A673 (cell line): ENCODE data around the gene CHI3L2. TPM values are rescaled to one million over a fixed set of nuclear protein-coding genes. Genes with fewer than 3 reads are reported as not detected.

Experiments used
- BruUV-seq: library from RNA; stranded (reverse); fragments of 400-500 nt; replicated peaks from 2 replicates; lab custom pipeline; 2021; lab: Mats Ljungman, UMichigan
- CTCF ChIA-PET: fragments of 300-600 bp; sonication (Branson Sonifier 250); formaldehyde crosslinking; loops from one replicate; lab custom pipeline; 2022; ENCODE audit warnings: antibody characterized with exemption; lab: Charles Lee
- POLR2A ChIA-PET: fragments of 300-600 bp; sonication (Branson Sonifier 250); formaldehyde crosslinking; loops from one replicate; lab custom pipeline; 2022; ENCODE audit warnings: antibody characterized with exemption; ENCODE audit not compliant: low non-redundant PET; lab: Charles Lee
- DNase-seq: peaks from one replicate; pipeline ENCODE4 v3.0.0-alpha.2; 2015; ENCODE audit warnings: low spot score
- H3K27ac ChIP-seq: fragments of 200-600 bp; sonication (generic); 2 replicates; pipeline ENCODE4 v1.5.1; 2016; ENCODE audit warnings: mixed run types, low read depth, mild to moderate bottlenecking, mixed read lengths, antibody characterized with exemption, low read length; ENCODE audit not compliant: poor library complexity, severe bottlenecking
- H3K27me3 ChIP-seq: fragments of 200-600 bp; sonication (generic); replicated peaks from 2 replicates; pipeline ENCODE4 v1.6.1; 2017; ENCODE audit warnings: mixed run types, low read depth, mild to moderate bottlenecking, mixed read lengths, antibody characterized with exemption, low read length; ENCODE audit not compliant: insufficient read depth, poor library complexity
- H3K36me3 ChIP-seq: fragments of 200-600 bp; sonication (generic); 2 replicates; pipeline ENCODE4 v1.6.1; 2016; ENCODE audit warnings: mixed run types, mild to moderate bottlenecking, mixed read lengths, antibody characterized with exemption, low read length; ENCODE audit not compliant: insufficient read depth, poor library complexity, severe bottlenecking
- H3K4me1 ChIP-seq: fragments of 200-600 bp; sonication (generic); 2 replicates; pipeline ENCODE4 v1.6.1; 2017; ENCODE audit warnings: mixed run types, mild to moderate bottlenecking, mixed read lengths, antibody characterized with exemption, low read length; ENCODE audit not compliant: insufficient read depth, poor library complexity, severe bottlenecking
- H3K4me3 ChIP-seq: fragments of 200-600 bp; sonication (generic); 2 replicates; pipeline ENCODE4 v1.5.1; 2016; ENCODE audit warnings: low read depth, mixed run types, mild to moderate bottlenecking, mixed read lengths, low read length; ENCODE audit not compliant: poor library complexity, severe bottlenecking
- H3K9me3 ChIP-seq: fragments of 200-600 bp; sonication (generic); 2 replicates; pipeline ENCODE4 v1.6.1; 2016; ENCODE audit warnings: mixed run types, low read depth, mild to moderate bottlenecking, mixed read lengths, antibody characterized with exemption, low read length; ENCODE audit not compliant: poor library complexity, severe bottlenecking
- EZH2 ChIP-seq: fragments of 200-600 bp; sonication (generic); IDR thresholded peaks from 2 replicates; pipeline ENCODE4 v1.6.1; 2017; ENCODE audit warnings: borderline replicate concordance, low read depth, mild to moderate bottlenecking, mixed read lengths, antibody characterized with exemption, low read length; ENCODE audit not compliant: poor library complexity, severe bottlenecking
- intact Hi-C: fragments of 100-400 bp; cut with micrococcal nuclease; formaldehyde crosslinking; loops from one replicate; pipeline ENCODE4 v1.10.0; 2022; ENCODE audit not compliant: unreplicated experiment
- total RNA-seq: library from RNA; stranded (reverse); gene quantifications from 2 replicates; pipeline ENCODE4 v1.2.3, GENCODE V29; 2021
- TF ChIP-seq, protein P1 (sequence below): fragments of 300-800, 200-600 bp; sonication (generic); conservative IDR thresholded peaks from 2 replicates; pipeline ENCODE4 v1.5.1; 2017; ENCODE audit warnings: low read depth, mild to moderate bottlenecking, antibody characterized with exemption, low read length, moderate library complexity, mixed read lengths

The CHI3L2 gene
- total RNA-seq, 1 experiment from 2014 or later = not detected

GRCh38 chr1:111236806-111237205 lies 9.3 kb downstream of the CHI3L2 start:
- CTCF ChIA-PET = no interaction called here
- Histone ChIP-seq H3K27ac (no peak overlapping the region), H3K36me3 (no peaks in the 10 kb centered on the region), H3K4me1 (no peaks in the 10 kb centered on the region), H3K27me3 (peaks cover 44% of the 10 kb centered on the region), H3K9me3 (no peaks in the 10 kb centered on the region), H3K4me3 (no peak overlapping the region)
- no TSS peak for BruUV-seq
- POLR2A ChIA-PET = no interaction called here
- no peak for DNase-seq
- TF ChIP-seq EZH2 = no peak
- TF ChIP-seq, protein P1, sequence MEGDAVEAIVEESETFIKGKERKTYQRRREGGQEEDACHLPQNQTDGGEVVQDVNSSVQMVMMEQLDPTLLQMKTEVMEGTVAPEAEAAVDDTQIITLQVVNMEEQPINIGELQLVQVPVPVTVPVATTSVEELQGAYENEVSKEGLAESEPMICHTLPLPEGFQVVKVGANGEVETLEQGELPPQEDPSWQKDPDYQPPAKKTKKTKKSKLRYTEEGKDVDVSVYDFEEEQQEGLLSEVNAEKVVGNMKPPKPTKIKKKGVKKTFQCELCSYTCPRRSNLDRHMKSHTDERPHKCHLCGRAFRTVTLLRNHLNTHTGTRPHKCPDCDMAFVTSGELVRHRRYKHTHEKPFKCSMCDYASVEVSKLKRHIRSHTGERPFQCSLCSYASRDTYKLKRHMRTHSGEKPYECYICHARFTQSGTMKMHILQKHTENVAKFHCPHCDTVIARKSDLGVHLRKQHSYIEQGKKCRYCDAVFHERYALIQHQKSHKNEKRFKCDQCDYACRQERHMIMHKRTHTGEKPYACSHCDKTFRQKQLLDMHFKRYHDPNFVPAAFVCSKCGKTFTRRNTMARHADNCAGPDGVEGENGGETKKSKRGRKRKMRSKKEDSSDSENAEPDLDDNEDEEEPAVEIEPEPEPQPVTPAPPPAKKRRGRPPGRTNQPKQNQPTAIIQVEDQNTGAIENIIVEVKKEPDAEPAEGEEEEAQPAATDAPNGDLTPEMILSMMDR = no peak
- intact Hi-C loops = no loop called here

GRCh38 chr1:111238056-111238795 lies 10.7 kb downstream of the CHI3L2 start:
- no peaks in the 10 kb centered on the region for H3K9me3 ChIP-seq
- no peaks in the 10 kb centered on the region for H3K36me3 ChIP-seq
- no peak for DNase-seq
- ChIA-PET POLR2A (no interaction called here), CTCF (no interaction called here)
- no peak overlapping the region for H3K4me3 ChIP-seq
- intact Hi-C loops = no loop called here
- no peak overlapping the region for H3K27ac ChIP-seq
- H3K27me3 ChIP-seq = peaks cover 33% of the 10 kb centered on the region
- no TSS peak for BruUV-seq
- TF ChIP-seq, protein P1 = no peak
- no peak for TF ChIP-seq EZH2
- H3K4me1 ChIP-seq = no peaks in the 10 kb centered on the region

DNA sequence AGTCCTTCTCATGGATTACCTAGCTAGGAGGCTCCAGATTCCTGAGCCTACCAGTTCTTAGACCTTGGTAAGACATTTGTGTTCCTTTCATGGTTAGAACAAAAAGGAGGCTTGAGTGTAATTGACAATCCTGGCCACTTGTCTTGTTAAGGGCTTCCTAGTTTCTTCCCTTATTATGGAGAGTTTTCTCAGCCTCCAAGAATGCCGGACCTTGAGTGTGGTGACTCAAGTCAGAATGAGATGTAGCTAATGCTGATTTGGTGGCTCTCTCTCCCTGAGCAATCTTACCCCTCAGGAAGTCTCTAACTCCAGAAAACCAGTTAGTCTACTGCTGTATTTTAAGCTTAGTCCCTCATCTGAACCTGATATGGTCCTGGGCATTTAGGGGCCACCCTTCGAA lies 14.3 kb downstream of the CHI3L2 start:
- POLR2A ChIA-PET = no interaction called here
- DNase-seq = no peak
- H3K27me3 ChIP-seq = peaks cover 6% of the 10 kb centered on the region
- CTCF ChIA-PET = interaction anchor here (2.1 kb wide), 1 partner anchor 19 kb away, joined by 8 read pairs; no protein-coding TSS in a partner anchor
- no peaks in the 10 kb centered on the region for H3K4me1 ChIP-seq
- H3K36me3 ChIP-seq = no peaks in the 10 kb centered on the region
- no peak overlapping the region for H3K4me3 ChIP-seq
- H3K9me3 ChIP-seq = no peaks in the 10 kb centered on the region
- no peak overlapping the region for H3K27ac ChIP-seq
- intact Hi-C loops = no loop called here
- TF ChIP-seq EZH2 = no peak
- TF ChIP-seq, protein P1 = no peak
- no TSS peak for BruUV-seq
